ENCODE data around the gene ECM2. TPM values are rescaled to one million over a fixed set of nuclear protein-coding genes. Genes with fewer than 3 reads are reported as not detected.

The ECM2 gene
- total RNA-seq, 1 experiment from 2014 or later, result not detected

GRCh38 chr9:92538541-92538940 lies 2.8 kb upstream of the ECM2 start:
- ChIA-PET POLR2A (no interaction called here), CTCF (no interaction called here)
- H3K9me3 ChIP-seq (ENCODE audit: control insufficient read depth, insufficient read depth, low read depth, low read length), result no peaks in the 10 kb centered on the region
- no TSS peak for BruUV-seq (replicated peaks)
- H3K27ac ChIP-seq (ENCODE audit: low read length), result no peak overlapping the region
- TF ChIP-seq CTCF (IDR thresholded peaks at IDR 0.05), result no peak
- no peak for TF ChIP-seq TCF7L2 (IDR thresholded peaks at IDR 0.05; ENCODE audit: low read depth, low read length)
- TF ChIP-seq POLR2AphosphoS5 (IDR thresholded peaks at IDR 0.05; ENCODE audit: low read depth, low read length), result no peak
- TF ChIP-seq REST (IDR thresholded peaks at IDR 0.05; ENCODE audit: insufficient read depth in 1 of 2, low read depth in 2 of 2, low read length in 1 of 2), result no peak
- TF ChIP-seq SIN3A (IDR thresholded peaks at IDR 0.05; ENCODE audit: borderline replicate concordance, insufficient read depth, low read depth, low read length), result no peak
- no peak for DNase-seq (ENCODE audit: low read depth, low spot score)
- H3K4me1 ChIP-seq (ENCODE audit: control insufficient read depth, insufficient read depth, low read length), result no peaks in the 10 kb centered on the region
- no peaks in the 10 kb centered on the region for H3K36me3 ChIP-seq (ENCODE audit: control insufficient read depth, insufficient read depth, low read length)
- ATAC-seq, result no peak
- H3K27me3 ChIP-seq (ENCODE audit: control insufficient read depth, insufficient read depth, low read length), result no peaks in the 10 kb centered on the region
- H3K4me3 ChIP-seq (ENCODE audit: low read depth in 2 of 2, low read length in 2 of 2), result no peak overlapping the region
- in situ Hi-C loops (cut with HindIII; ENCODE audit: low pct_unique_long_range_greater_than_20kb, low sequenced_read_pairs), result no loop called here
- intact Hi-C loops (cut with micrococcal nuclease; ENCODE audit: unreplicated experiment), result no loop called here

GRCh38 chr9:92534674-92535073 lies 1.1 kb downstream of the ECM2 start:
- no peak for TF ChIP-seq REST (IDR thresholded peaks at IDR 0.05; ENCODE audit: insufficient read depth in 1 of 2, low read depth in 2 of 2, low read length in 1 of 2)
- no peak for TF ChIP-seq SIN3A (IDR thresholded peaks at IDR 0.05; ENCODE audit: borderline replicate concordance, insufficient read depth, low read depth, low read length)
- TF ChIP-seq POLR2AphosphoS5 (IDR thresholded peaks at IDR 0.05; ENCODE audit: low read depth, low read length), result no peak
- TF ChIP-seq CTCF (IDR thresholded peaks at IDR 0.05), result no peak
- TF ChIP-seq TCF7L2 (IDR thresholded peaks at IDR 0.05; ENCODE audit: low read depth, low read length), result no peak
- intact Hi-C loops (cut with micrococcal nuclease; ENCODE audit: unreplicated experiment), result no loop called here
- Histone ChIP-seq H3K4me1 (ENCODE audit: control insufficient read depth, insufficient read depth, low read length) (no peaks in the 10 kb centered on the region), H3K36me3 (ENCODE audit: control insufficient read depth, insufficient read depth, low read length) (no peaks in the 10 kb centered on the region), H3K9me3 (ENCODE audit: control insufficient read depth, insufficient read depth, low read depth, low read length) (no peaks in the 10 kb centered on the region), H3K27me3 (ENCODE audit: control insufficient read depth, insufficient read depth, low read length) (no peaks in the 10 kb centered on the region), H3K4me3 (ENCODE audit: low read depth in 2 of 2, low read length in 2 of 2) (no peak overlapping the region), H3K27ac (ENCODE audit: low read length) (no peak overlapping the region)
- ATAC-seq (no peak), DNase-seq (ENCODE audit: low read depth, low spot score) (no peak)
- ChIA-PET CTCF (no interaction called here), POLR2A (no interaction called here)
- BruUV-seq (replicated peaks), result no TSS peak
- in situ Hi-C loops (cut with HindIII; ENCODE audit: low pct_unique_long_range_greater_than_20kb, low sequenced_read_pairs), result no loop called here
